ENCODE data around the gene FAM13B. TPM values are rescaled to one million over a fixed set of nuclear protein-coding genes. Genes with fewer than 3 reads are reported as not detected.

Gene FAM13B
- total and polyA plus RNA-seq, 2 of the 8 experiments (the other 6 are each of a cell fraction or from before 2014, with no cell fraction given): 6.4 to 17.0 TPM

DNA sequence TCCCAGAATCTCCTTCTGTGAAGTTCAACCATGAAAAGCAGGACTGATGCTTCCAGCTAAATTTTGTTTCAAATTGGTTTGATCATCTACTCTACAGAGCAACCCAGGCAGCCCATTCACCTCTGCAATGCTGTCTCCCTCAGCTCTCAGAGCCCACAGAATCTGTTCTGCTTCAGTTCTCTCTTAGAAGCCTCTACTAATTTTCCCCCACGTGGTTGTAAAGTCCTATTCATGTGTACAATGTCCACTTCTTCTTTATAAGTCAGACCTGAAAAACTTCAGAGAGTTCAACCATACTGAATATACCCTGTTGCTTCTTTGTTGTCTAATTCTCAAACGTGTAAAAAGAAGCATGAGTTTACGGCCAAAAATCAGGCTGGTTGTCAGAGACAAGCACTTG, 21.3 kb upstream of the FAM13B start (continued):
- no peak for TF ChIP-seq CHD7 (IDR thresholded peaks at IDR 0.05; ENCODE audit: insufficient replicate concordance, low read length)
- no peak for TF ChIP-seq RXRA (IDR thresholded peaks at IDR 0.05; ENCODE audit: insufficient read depth, low read depth, low read length)
- no peak for TF ChIP-seq POLR2A (IDR thresholded peaks at IDR 0.05; ENCODE audit: control extremely low read depth in 1 of 2, low read depth in 2 of 2, low read length in 2 of 2)
- TF ChIP-seq HDAC2 (IDR thresholded peaks at IDR 0.05; ENCODE audit: borderline replicate concordance in 1 of 2, low read depth in 2 of 2, low read length in 2 of 2): no peak

Data from H1 (cell line).